Caco-2 (cell line): ENCODE results near the gene PDZD2. TPM values are rescaled to one million over a fixed set of nuclear protein-coding genes. Genes with fewer than 3 reads are reported as not detected.

Experiments used
- BruUV-seq: library from RNA; stranded (reverse); fragments of 400-500 nt; replicated peaks from 2 replicates; lab custom pipeline; 2021; lab: Mats Ljungman, UMichigan
- CTCF ChIA-PET: fragments of 300-600 bp; sonication (Branson Sonifier 250); formaldehyde crosslinking; loops from one replicate; lab custom pipeline; 2022; ENCODE audit warnings: antibody characterized with exemption; lab: Charles Lee
- POLR2A ChIA-PET: fragments of 300-600 bp; sonication (Branson Sonifier 250); formaldehyde crosslinking; loops from one replicate; lab custom pipeline; 2022; ENCODE audit warnings: antibody characterized with exemption; lab: Charles Lee
- DNase-seq, 2 experiments: peaks; one replicate each; pipeline versions ENCODE4 v3.0.0 to v3.0.0-alpha.2; 2020 to 2022
- H3K27me3 ChIP-seq: replicated peaks from 2 replicates; pipeline ENCODE4 v1.6.0; 2011; ENCODE audit warnings: low read length; ENCODE audit not compliant: control insufficient read depth, insufficient read depth
- H3K36me3 ChIP-seq: 2 replicates; pipeline ENCODE4 v1.5.1; 2011; ENCODE audit warnings: low read length; ENCODE audit not compliant: control insufficient read depth, insufficient read depth
- H3K4me1 ChIP-seq: fragments of 250-450 bp; sonication (Bioruptor Pico); 2 replicates; pipeline ENCODE4 v1.5.1; 2020; ENCODE audit warnings: mild to moderate bottlenecking
- H3K4me3 ChIP-seq: 2 replicates; pipeline ENCODE4 v1.5.1; 2011; ENCODE audit warnings: low read depth, mild to moderate bottlenecking, control low read depth, low read length
- H3K9me3 ChIP-seq: fragments of 250-450 bp; sonication (Bioruptor Pico); 2 replicates; pipeline ENCODE4 v1.5.1; 2020; ENCODE audit warnings: mild to moderate bottlenecking, moderate library complexity
- H3K27ac Mint-ChIP-seq: one replicate; pipeline ENCODE4 v1.8.0; 2022; ENCODE audit warnings: mixed read lengths; ENCODE audit not compliant: unreplicated experiment
- H3K27me3 Mint-ChIP-seq: one replicate; pipeline ENCODE4 v1.8.0; 2022; ENCODE audit warnings: mixed read lengths; ENCODE audit not compliant: insufficient read depth, unreplicated experiment
- H3K36me3 Mint-ChIP-seq: one replicate; pipeline ENCODE4 v1.8.0; 2022; ENCODE audit warnings: mild to moderate bottlenecking, mixed read lengths; ENCODE audit not compliant: insufficient read depth, unreplicated experiment
- H3K4me1 Mint-ChIP-seq: one replicate; pipeline ENCODE4 v1.8.0; 2022; ENCODE audit warnings: low read depth, mixed read lengths; ENCODE audit not compliant: unreplicated experiment
- H3K4me3 Mint-ChIP-seq: one replicate; pipeline ENCODE4 v1.8.0; 2022; ENCODE audit warnings: mild to moderate bottlenecking, moderate library complexity, mixed read lengths; ENCODE audit not compliant: unreplicated experiment
- H3K9me3 Mint-ChIP-seq: one replicate; pipeline ENCODE4 v1.8.0; 2022; ENCODE audit warnings: mixed read lengths; ENCODE audit not compliant: unreplicated experiment
- CTCF ChIP-seq, 2 experiments: fragments of 200-600 bp in 1 of 2; IDR thresholded peaks; 1 replicate in 1 of 2; 2 replicates in 1 of 2; pipeline versions ENCODE4 v1.5.1 to v1.8.0; 2011 to 2022; ENCODE audit warnings: antibody characterized with exemption in 1 of 2, control low read depth in 1 of 2, inconsistent platforms in 1 of 2, low read depth in 1 of 2, low read length in 1 of 2, mild to moderate bottlenecking in 1 of 2, moderate library complexity in 1 of 2; ENCODE audit not compliant: insufficient read depth in 1 of 2, severe bottlenecking in 1 of 2, unreplicated experiment in 1 of 2
- intact Hi-C: fragments of 100-400 bp; cut with micrococcal nuclease; formaldehyde crosslinking; loops from one replicate; pipeline ENCODE4 v1.10.0; 2022; ENCODE audit not compliant: unreplicated experiment
- total RNA-seq: library from RNA; stranded (reverse); gene quantifications from 2 replicates; pipeline ENCODE4 v1.2.3, GENCODE V29; 2022

PDZD2 gene
- total RNA-seq, 1 experiment from 2014 or later: 0.16 TPM

GRCh38 chr5:32150366-32150765, 511.4 kb downstream of the PDZD2 start:
- H3K4me1 ChIP-seq: 0 out of 2 replicates have a peak, but pooled peaks cover 11% of the 10 kb centered on the region
- Mint-ChIP-seq H3K27ac (no peak overlapping the region), H3K36me3 (peaks cover 17% of the 10 kb centered on the region), H3K4me3 (no peak overlapping the region), H3K27me3 (no peaks in the 10 kb centered on the region), H3K9me3 (no peaks in the 10 kb centered on the region), H3K4me1 (peaks cover 26% of the 10 kb centered on the region)
- no peaks in the 10 kb centered on the region for H3K36me3 ChIP-seq
- H3K9me3 ChIP-seq: no peaks in the 10 kb centered on the region
- ChIA-PET CTCF (interaction anchor here (0.6 kb wide), 1 partner anchor 194 kb away, joined by 3 read pairs; no protein-coding TSS in a partner anchor), POLR2A (no interaction called here)
- no peak for DNase-seq
- no peak overlapping the region for H3K4me3 ChIP-seq
- intact Hi-C loops: no loop called here
- H3K27me3 ChIP-seq: no peaks in the 10 kb centered on the region
- BruUV-seq: no TSS peak
- no peak for TF ChIP-seq CTCF (IDR thresholded peaks at IDR 0.05; ENCODE audit: insufficient read depth in 1 of 2, low read depth in 1 of 2, low read length in 1 of 2, severe bottlenecking in 1 of 2, unreplicated experiment in 1 of 2)

GRCh38 chr5:32151198-32151597, 512.3 kb downstream of the PDZD2 start:
- H3K27me3 Mint-ChIP-seq: no peaks in the 10 kb centered on the region
- no peaks in the 10 kb centered on the region for H3K9me3 ChIP-seq
- BruUV-seq: no TSS peak
- no peak overlapping the region for H3K4me3 ChIP-seq
- peaks cover 17% of the 10 kb centered on the region for H3K36me3 Mint-ChIP-seq
- H3K4me1 Mint-ChIP-seq: peaks cover 26% of the 10 kb centered on the region
- ChIA-PET CTCF (no interaction called here), POLR2A (no interaction called here)
- no peaks in the 10 kb centered on the region for H3K9me3 Mint-ChIP-seq
- H3K4me1 ChIP-seq: 0 out of 2 replicates have a peak, but pooled peaks cover 11% of the 10 kb centered on the region
- no peak overlapping the region for H3K4me3 Mint-ChIP-seq
- no peak for TF ChIP-seq CTCF (IDR thresholded peaks at IDR 0.05; ENCODE audit: insufficient read depth in 1 of 2, low read depth in 1 of 2, low read length in 1 of 2, severe bottlenecking in 1 of 2, unreplicated experiment in 1 of 2)
- no peaks in the 10 kb centered on the region for H3K36me3 ChIP-seq
- no peak for DNase-seq
- H3K27me3 ChIP-seq: no peaks in the 10 kb centered on the region
- no peak overlapping the region for H3K27ac Mint-ChIP-seq
- intact Hi-C loops: no loop called here

GRCh38 chr5:32153723-32154122, 514.8 kb downstream of the PDZD2 start:
- ChIA-PET POLR2A (no interaction called here), CTCF (no interaction called here)
- no peaks in the 10 kb centered on the region; the same call in 1 of the 2 replicates for H3K36me3 ChIP-seq
- Mint-ChIP-seq H3K27me3 (no peaks in the 10 kb centered on the region), H3K4me1 (peaks cover 18% of the 10 kb centered on the region), H3K9me3 (no peaks in the 10 kb centered on the region), H3K36me3 (peaks cover 16% of the 10 kb centered on the region), H3K4me3 (no peak overlapping the region), H3K27ac (no peak overlapping the region)
- no peaks in the 10 kb centered on the region for H3K27me3 ChIP-seq
- no peak overlapping the region for H3K4me3 ChIP-seq
- intact Hi-C loops: no loop called here
- DNase-seq: no peak
- H3K4me1 ChIP-seq: no peaks in the 10 kb centered on the region
- no TSS peak for BruUV-seq
- no peaks in the 10 kb centered on the region for H3K9me3 ChIP-seq
- no peak for TF ChIP-seq CTCF (IDR thresholded peaks at IDR 0.05; ENCODE audit: insufficient read depth in 1 of 2, low read depth in 1 of 2, low read length in 1 of 2, severe bottlenecking in 1 of 2, unreplicated experiment in 1 of 2)
